ENCODE measurements around the gene C16orf96.

- TF ChIP-seq EP300 (IDR thresholded peaks at IDR 0.05) (peak in 1 of 4 donors; percentile 34), POLR2A (IDR thresholded peaks at IDR 0.05) (no peak)
Observed at GRCh38 chr16:4572715-4573114, 16.6 kb downstream of the C16orf96 start.
